Measurements from ENCODE around the gene ACTMAP. TPM values are rescaled to one million over a fixed set of nuclear protein-coding genes. Genes with fewer than 3 reads are reported as not detected.

The ACTMAP gene
- total RNA-seq, 3 donors from 2014 or later (not counting 1 experiment from before 2014, with no cell fraction given), result 5.9 to 9.6 (median 8.2) TPM

- Mint-ChIP-seq H3K27me3 (ENCODE audit: low read depth in 2 of 2) (no peaks in the 10 kb centered on the region), H3K36me3 (peaks cover under 1% of the 10 kb centered on the region), H3K4me3 (no peak overlapping the region), H3K4me1 (no peaks in the 10 kb centered on the region), H3K27ac (no peak overlapping the region), H3K9me3 (no peaks in the 10 kb centered on the region)
- TF ChIP-seq CTCF (IDR thresholded peaks at IDR 0.05), result no peak
- 91% methylated on average over 22 of the region's 22 CpGs for WGBS (ENCODE audit: insufficient coverage)
- intact Hi-C loops (cut with micrococcal nuclease), result no loop called here
- Histone ChIP-seq H3K27me3 (ENCODE audit: control insufficient read depth, insufficient read depth, low read length) (no peaks in the 10 kb centered on the region), H3K4me1 (ENCODE audit: control insufficient read depth, insufficient read depth, low read length) (no peaks in the 10 kb centered on the region), H3K27ac (ENCODE audit: low read length) (no peak overlapping the region), H3K4me3 (ENCODE audit: low read length) (no peak overlapping the region), H3K36me3 (ENCODE audit: control insufficient read depth, insufficient read depth, low read length) (peaks cover 29% of the 10 kb centered on the region), H3K9me3 (ENCODE audit: control insufficient read depth, insufficient read depth, low read length) (no peaks in the 10 kb centered on the region)
- ATAC-seq (no peak), DNase-seq (no peak)
Measured at GRCh38 chr19:40739030-40739839, 11.0 kb downstream of the ACTMAP start.

- no peak for TF ChIP-seq CTCF (IDR thresholded peaks at IDR 0.05)
- H3K4me1 Mint-ChIP-seq, result no peaks in the 10 kb centered on the region
- no peak overlapping the region for H3K27ac ChIP-seq (ENCODE audit: low read length)
- 97% methylated on average over 9 of the region's 9 CpGs for WGBS (ENCODE audit: insufficient coverage)
- H3K9me3 ChIP-seq (ENCODE audit: control insufficient read depth, insufficient read depth, low read length), result no peaks in the 10 kb centered on the region
- H3K36me3 Mint-ChIP-seq, result peaks cover 7% of the 10 kb centered on the region
- H3K27ac Mint-ChIP-seq, result no peak overlapping the region
- H3K27me3 Mint-ChIP-seq (ENCODE audit: low read depth in 2 of 2), result no peaks in the 10 kb centered on the region
- intact Hi-C loops (cut with micrococcal nuclease), result no loop called here
- DNase-seq (no peak), ATAC-seq (no peak)
- H3K36me3 ChIP-seq (ENCODE audit: control insufficient read depth, insufficient read depth, low read length), result peaks cover 38% of the 10 kb centered on the region
- H3K27me3 ChIP-seq (ENCODE audit: control insufficient read depth, insufficient read depth, low read length), result no peaks in the 10 kb centered on the region
- H3K9me3 Mint-ChIP-seq, result no peaks in the 10 kb centered on the region
- H3K4me3 Mint-ChIP-seq, result no peak overlapping the region
- no peak overlapping the region for H3K4me3 ChIP-seq (ENCODE audit: low read length)
- H3K4me1 ChIP-seq (ENCODE audit: control insufficient read depth, insufficient read depth, low read length), result no peaks in the 10 kb centered on the region
Measured at GRCh38 chr19:40737102-40737644, 13.1 kb downstream of the ACTMAP start.

GRCh38 chr19:40736661-40737060, 13.6 kb downstream of the ACTMAP start:
- Mint-ChIP-seq H3K4me3 (no peak overlapping the region), H3K9me3 (no peaks in the 10 kb centered on the region), H3K27me3 (ENCODE audit: low read depth in 2 of 2) (no peaks in the 10 kb centered on the region), H3K36me3 (peaks cover 7% of the 10 kb centered on the region), H3K27ac (no peak overlapping the region), H3K4me1 (no peaks in the 10 kb centered on the region)
- no peaks in the 10 kb centered on the region for H3K9me3 ChIP-seq (ENCODE audit: control insufficient read depth, insufficient read depth, low read length)
- H3K4me3 ChIP-seq (ENCODE audit: low read length), result no peak overlapping the region
- no peaks in the 10 kb centered on the region for H3K27me3 ChIP-seq (ENCODE audit: control insufficient read depth, insufficient read depth, low read length)
- H3K27ac ChIP-seq (ENCODE audit: low read length), result no peak overlapping the region
- H3K4me1 ChIP-seq (ENCODE audit: control insufficient read depth, insufficient read depth, low read length), result no peaks in the 10 kb centered on the region
- DNase-seq (no peak), ATAC-seq (no peak)
- WGBS (ENCODE audit: insufficient coverage), result 91% methylated on average over 6 of the region's 9 CpGs
- TF ChIP-seq CTCF (IDR thresholded peaks at IDR 0.05), result no peak
- H3K36me3 ChIP-seq (ENCODE audit: control insufficient read depth, insufficient read depth, low read length), result peaks cover 40% of the 10 kb centered on the region
- intact Hi-C loops (cut with micrococcal nuclease), result no loop called here
